ENCODE measurements around the gene TBC1D2.

The TBC1D2 gene

DNA sequence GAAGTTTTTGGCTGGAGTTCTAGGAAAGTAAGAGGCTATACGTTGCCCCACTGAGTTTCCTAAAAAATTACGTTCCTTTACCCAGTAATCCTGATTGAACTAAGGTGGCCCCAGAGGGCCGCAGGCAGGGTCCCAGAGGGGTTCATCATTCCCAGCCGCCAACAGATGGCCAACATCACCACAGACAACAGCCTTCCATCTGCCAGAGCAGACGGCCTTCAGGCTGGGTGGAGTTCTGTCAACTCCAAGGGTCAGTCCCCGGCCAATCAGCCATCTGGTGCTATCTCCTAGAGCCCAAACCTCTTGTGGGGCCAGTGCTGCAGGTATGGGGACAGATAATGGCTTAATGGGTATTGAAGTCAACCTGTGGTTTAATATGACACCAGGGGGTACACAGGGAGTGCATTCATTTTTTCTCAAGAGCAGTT is 30.4 kb downstream of the TBC1D2 start:
- no peak for DNase-seq (ENCODE audit: insufficient read length)
- TF ChIP-seq POLR2A (IDR thresholded peaks at IDR 0.05; ENCODE audit: low read depth, low read length) (no peak), POLR2AphosphoS5 (IDR thresholded peaks at IDR 0.05; ENCODE audit: low read depth, low read length) (no peak), TAF1 (IDR thresholded peaks at IDR 0.05; ENCODE audit: borderline replicate concordance, low read depth, low read length) (no peak)
- FAIRE-seq = no peak

DNA sequence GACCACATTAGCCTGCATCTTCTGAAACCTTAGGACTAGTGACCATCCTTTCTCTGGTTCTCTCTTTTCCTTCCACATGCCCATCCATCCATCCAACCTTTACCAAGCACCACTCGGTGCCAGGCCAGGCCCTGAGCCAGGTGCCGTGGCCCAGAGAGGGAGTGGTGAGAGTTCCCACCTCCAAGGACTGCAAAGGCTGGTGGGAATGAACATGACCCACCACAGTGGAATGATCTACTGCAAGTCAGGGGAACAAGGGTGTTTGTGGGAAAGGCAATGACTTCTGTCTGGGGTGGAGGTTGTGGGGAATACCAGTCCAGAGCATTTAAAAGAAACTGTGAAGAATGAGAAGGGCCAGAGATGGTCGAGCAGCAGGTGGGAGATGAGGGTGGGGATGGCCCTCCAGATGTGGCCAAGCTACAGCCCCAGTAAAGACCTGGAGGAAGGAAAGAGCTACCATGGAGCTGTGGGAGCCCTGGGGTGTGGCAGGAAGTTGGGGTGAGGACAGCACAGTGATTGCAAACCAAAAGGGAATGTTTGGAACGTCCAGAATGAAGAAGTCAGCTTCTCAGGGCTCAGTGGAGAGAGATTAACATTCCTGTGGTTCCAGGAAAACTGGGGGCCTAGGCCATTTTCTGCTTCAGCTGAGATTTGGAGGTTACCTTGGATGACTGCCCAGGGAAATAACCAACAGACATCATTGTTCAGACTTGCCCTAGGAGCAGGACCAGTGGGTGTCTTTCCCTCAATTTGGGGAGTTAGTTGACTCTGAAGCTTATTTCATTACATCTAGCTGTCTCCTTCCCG is 32.4 kb downstream of the TBC1D2 start:
- FAIRE-seq = no peak
- DNase-seq (ENCODE audit: insufficient read length) = no peak
- no peak for TF ChIP-seq TAF1 (IDR thresholded peaks at IDR 0.05; ENCODE audit: borderline replicate concordance, low read depth, low read length)
- no peak for TF ChIP-seq POLR2A (IDR thresholded peaks at IDR 0.05; ENCODE audit: low read depth, low read length)
- no peak for TF ChIP-seq POLR2AphosphoS5 (IDR thresholded peaks at IDR 0.05; ENCODE audit: low read depth, low read length)

DNA sequence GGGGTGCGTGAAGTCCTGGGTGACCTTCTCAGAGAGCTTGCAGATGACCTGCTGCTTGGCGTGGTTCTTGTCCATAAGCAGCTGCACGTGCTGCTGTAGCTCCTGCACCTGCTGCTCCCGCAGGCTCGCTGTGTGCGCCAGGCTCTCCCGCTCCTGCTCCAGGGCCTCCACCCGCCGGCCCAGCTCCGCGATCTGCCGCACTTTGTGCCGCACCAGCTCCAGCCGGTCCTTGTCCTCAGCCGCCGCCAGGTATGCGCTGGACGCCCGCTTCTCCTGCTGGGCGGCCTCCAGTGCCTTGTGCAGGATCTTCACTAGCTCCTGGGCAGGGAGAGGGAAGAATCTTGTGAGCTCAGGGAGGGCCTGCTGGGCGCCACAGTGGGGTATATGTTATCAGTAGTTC is 34.5 kb downstream of the TBC1D2 start:
- no peak for FAIRE-seq
- DNase-seq (ENCODE audit: insufficient read length) = no peak
- TF ChIP-seq TAF1 (IDR thresholded peaks at IDR 0.05; ENCODE audit: borderline replicate concordance, low read depth, low read length) = no peak
- TF ChIP-seq POLR2AphosphoS5 (IDR thresholded peaks at IDR 0.05; ENCODE audit: low read depth, low read length) = no peak
- no peak for TF ChIP-seq POLR2A (IDR thresholded peaks at IDR 0.05; ENCODE audit: low read depth, low read length)

DNA sequence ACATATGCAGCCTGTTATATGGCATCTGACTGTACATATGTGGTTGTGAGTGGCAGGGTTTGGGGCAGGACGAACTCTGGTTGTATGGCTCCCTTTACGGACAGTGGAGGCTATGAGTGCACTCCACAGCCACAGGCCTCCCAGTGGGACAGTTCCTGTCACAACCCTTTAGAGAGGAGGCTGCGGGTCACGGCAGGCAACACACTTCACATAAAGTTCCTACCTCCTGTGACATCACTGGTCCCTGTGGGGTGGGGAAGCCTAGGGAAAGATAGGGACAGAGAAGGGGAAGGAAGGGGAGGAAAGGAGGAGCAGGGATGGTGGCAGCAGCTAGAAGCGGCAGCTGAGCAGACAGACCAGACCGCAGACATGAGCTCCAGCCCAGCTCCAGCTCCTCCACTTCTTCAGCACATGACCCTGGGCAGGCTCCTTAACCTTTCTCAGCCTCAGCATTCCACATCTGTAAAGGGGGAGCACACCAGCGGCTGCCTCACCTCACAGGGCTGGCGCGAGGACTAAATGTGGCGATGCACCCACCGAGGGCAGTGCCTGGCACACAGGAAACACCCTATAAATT is 35.6 kb downstream of the TBC1D2 start:
- FAIRE-seq (no peak), DNase-seq (ENCODE audit: insufficient read length) (no peak)
- no peak for TF ChIP-seq TAF1 (IDR thresholded peaks at IDR 0.05; ENCODE audit: borderline replicate concordance, low read depth, low read length)
- TF ChIP-seq POLR2A (IDR thresholded peaks at IDR 0.05; ENCODE audit: low read depth, low read length) = no peak
- TF ChIP-seq POLR2AphosphoS5 (IDR thresholded peaks at IDR 0.05; ENCODE audit: low read depth, low read length) = no peak

DNA sequence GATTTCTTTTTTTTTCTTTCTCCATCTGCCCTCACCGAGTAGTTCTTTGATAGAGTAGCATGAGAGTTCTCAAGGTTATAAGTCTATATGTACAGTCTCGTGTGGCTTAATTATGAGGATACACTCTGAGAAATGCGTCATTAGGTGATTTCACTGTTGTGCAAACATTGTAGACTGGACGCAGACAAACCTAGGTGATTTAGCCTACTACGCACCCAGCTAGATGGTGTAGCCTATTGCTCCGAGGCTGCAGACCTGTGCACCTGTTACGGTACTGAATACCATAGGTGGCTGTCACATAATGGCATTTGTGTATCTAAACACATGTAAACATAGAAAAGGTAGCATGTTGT is 36.1 kb downstream of the TBC1D2 start:
- FAIRE-seq (no peak), DNase-seq (ENCODE audit: insufficient read length) (no peak)
- no peak for TF ChIP-seq POLR2AphosphoS5 (IDR thresholded peaks at IDR 0.05; ENCODE audit: low read depth, low read length)
- no peak for TF ChIP-seq TAF1 (IDR thresholded peaks at IDR 0.05; ENCODE audit: borderline replicate concordance, low read depth, low read length)
- no peak for TF ChIP-seq POLR2A (IDR thresholded peaks at IDR 0.05; ENCODE audit: low read depth, low read length)

DNA sequence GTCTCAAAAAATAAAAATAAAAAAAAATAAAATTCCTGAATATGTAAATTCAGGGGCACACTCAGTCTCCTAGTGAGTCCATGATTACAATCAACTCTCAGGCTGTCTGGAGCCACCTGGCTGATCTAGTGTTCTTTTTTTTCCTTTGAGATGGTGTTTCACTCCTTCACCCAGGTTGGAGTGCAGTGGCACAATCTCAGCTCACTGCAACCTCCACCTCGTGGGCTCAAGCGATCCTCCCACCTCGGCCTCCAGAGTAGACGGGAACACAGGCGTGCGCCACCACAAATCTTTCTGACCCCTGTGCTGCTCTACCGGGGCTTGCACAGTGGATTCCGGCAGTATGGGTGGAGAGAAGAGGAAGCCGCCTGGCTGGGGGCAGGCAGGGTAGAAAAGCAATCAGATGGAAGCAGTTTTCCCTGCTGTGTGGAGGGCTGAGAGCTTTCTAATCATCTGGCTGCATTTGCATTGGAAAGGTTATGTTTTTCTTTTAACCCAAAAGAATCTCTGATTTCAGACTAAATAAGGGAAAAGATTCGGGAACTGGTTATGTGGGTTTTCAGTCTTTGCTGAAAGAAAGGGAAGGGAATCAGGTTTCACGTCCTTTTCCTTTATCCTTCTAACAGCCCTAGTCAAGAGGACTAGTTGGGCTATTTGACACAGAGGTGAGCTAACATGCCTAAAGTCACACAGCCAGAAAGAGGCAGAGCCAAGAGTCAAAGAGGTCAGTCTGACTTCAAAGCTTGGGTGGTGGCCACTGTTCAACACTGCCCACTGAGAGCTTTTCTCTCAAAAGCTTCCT is 36.7 kb downstream of the TBC1D2 start:
- no peak for FAIRE-seq
- TF ChIP-seq POLR2A (IDR thresholded peaks at IDR 0.05; ENCODE audit: low read depth, low read length) (no peak), TAF1 (IDR thresholded peaks at IDR 0.05; ENCODE audit: borderline replicate concordance, low read depth, low read length) (no peak), POLR2AphosphoS5 (IDR thresholded peaks at IDR 0.05; ENCODE audit: low read depth, low read length) (no peak)
- no peak for DNase-seq (ENCODE audit: insufficient read length)

DNA sequence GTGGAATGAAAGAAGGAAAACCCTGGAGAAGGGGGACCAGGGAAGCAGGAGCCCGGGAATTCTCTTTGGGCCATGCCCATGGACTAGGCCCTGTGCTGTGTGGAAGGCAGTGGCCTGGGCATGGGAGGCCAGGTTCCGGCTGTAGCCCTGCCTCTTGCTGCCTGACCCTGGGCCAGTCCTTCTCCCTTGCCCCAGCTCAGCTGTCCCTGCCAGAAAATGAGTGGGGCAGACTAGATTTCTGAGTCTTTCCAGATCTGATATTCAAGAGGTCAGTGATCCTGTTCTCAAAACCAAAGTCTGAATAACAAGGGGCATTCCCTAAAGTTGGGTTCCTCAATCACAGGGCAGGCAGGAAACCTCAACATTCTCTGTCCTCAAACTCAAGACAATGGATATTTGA is 38.2 kb downstream of the TBC1D2 start:
- DNase-seq (ENCODE audit: insufficient read length) = no peak
- TF ChIP-seq POLR2AphosphoS5 (IDR thresholded peaks at IDR 0.05; ENCODE audit: low read depth, low read length) (no peak), TAF1 (IDR thresholded peaks at IDR 0.05; ENCODE audit: borderline replicate concordance, low read depth, low read length) (no peak), POLR2A (IDR thresholded peaks at IDR 0.05; ENCODE audit: low read depth, low read length) (no peak)
- no peak for FAIRE-seq

DNA sequence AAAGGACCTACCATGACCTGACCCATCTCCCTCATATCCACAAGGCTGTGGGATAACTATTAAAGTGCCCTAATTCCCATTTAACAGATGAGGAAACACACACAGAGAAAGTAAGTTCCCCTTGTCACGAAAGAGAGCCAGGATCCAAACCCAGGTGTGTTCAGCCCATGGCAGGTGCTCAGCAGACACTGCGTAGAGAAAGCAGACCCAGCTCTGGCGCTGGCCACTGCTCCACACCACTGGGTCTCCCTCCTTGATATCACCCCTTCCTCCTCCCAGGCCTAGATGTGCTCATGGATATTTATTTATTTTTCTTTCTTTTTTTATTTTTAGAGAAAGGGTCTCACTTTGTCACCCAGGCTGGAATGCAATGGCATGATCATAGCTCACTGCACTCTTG is 39.1 kb downstream of the TBC1D2 start:
- FAIRE-seq (no peak), DNase-seq (ENCODE audit: insufficient read length) (no peak)
- TF ChIP-seq TAF1 (IDR thresholded peaks at IDR 0.05; ENCODE audit: borderline replicate concordance, low read depth, low read length) (no peak), POLR2A (IDR thresholded peaks at IDR 0.05; ENCODE audit: low read depth, low read length) (no peak), POLR2AphosphoS5 (IDR thresholded peaks at IDR 0.05; ENCODE audit: low read depth, low read length) (no peak)

DNA sequence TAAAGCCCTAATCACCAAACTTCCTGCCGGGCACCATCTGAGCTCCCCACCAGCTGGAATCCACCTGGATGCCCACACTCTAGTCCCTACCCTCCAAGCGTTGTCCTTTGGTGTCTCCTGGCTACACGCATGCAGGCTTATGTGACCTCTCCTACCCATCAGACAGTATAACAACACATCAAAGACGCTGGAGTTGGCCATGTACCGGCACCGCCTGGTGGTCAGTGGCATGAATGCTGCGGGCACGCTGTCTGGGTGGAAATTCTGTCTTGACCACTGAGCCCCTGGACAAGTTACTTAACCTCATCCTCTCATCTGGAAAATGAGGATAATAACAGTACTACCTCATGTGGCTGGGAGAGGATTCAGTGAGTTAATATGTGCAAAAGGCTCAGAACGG is 39.6 kb downstream of the TBC1D2 start:
- DNase-seq (ENCODE audit: insufficient read length) (no peak), FAIRE-seq (no peak)
- no peak for TF ChIP-seq POLR2A (IDR thresholded peaks at IDR 0.05; ENCODE audit: low read depth, low read length)
- TF ChIP-seq TAF1 (IDR thresholded peaks at IDR 0.05; ENCODE audit: borderline replicate concordance, low read depth, low read length) = no peak
- no peak for TF ChIP-seq POLR2AphosphoS5 (IDR thresholded peaks at IDR 0.05; ENCODE audit: low read depth, low read length)

DNA sequence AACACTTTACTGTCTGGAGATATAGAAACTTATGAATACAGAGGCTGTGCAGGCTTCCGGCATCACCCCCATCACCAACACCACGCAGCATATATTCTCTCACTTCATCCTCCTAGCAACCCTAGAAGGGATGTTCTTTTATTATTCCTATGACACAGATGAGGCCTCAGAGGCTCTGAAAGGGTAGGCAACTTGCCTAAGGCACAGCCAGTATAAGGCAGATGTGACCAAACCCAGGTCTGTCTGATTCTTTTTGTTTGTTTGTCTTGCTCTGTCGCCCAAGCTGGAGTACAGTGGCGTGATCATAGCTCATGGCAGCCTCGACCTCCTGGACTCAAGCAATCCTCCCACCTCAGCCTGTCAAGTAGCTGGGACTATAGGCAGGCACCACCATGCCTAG is 40.2 kb downstream of the TBC1D2 start:
- no peak for DNase-seq (ENCODE audit: insufficient read length)
- FAIRE-seq = no peak
- TF ChIP-seq TAF1 (IDR thresholded peaks at IDR 0.05; ENCODE audit: borderline replicate concordance, low read depth, low read length) = no peak
- no peak for TF ChIP-seq POLR2AphosphoS5 (IDR thresholded peaks at IDR 0.05; ENCODE audit: low read depth, low read length)
- TF ChIP-seq POLR2A (IDR thresholded peaks at IDR 0.05; ENCODE audit: low read depth, low read length) = no peak

DNA sequence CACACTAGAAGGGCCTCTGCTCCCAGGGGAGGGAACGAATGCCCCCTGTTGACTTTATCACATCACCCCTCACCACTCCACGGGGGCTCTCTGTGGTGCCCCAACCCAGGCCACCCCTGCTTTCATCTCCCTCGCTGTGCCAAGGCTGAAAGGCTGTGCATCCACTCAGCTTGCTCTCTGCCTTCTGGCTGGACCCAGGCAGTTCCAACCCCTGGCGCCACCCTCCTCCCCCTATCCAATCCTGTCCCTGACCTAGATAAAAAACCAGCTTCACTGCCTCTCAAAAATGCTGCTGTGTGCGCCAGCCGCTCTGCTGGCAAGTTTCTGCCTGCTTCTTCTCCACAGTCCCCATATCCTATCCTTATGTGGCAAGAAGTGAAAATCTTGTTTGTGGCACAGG is 40.6 kb downstream of the TBC1D2 start:
- FAIRE-seq (no peak), DNase-seq (ENCODE audit: insufficient read length) (no peak)
- TF ChIP-seq TAF1 (IDR thresholded peaks at IDR 0.05; ENCODE audit: borderline replicate concordance, low read depth, low read length) = no peak
- no peak for TF ChIP-seq POLR2AphosphoS5 (IDR thresholded peaks at IDR 0.05; ENCODE audit: low read depth, low read length)
- TF ChIP-seq POLR2A (IDR thresholded peaks at IDR 0.05; ENCODE audit: low read depth, low read length) = no peak

Measured in GM12892 (cell line).